Activated CD8-positive, alpha-beta T cell treated with anti-CD3 and anti-CD28 coated beads, Interleukin-2, amount 10 ng/mL, durations not matched to agents 7 days and 5 days (primary cell): ENCODE data around the gene ANK2. TPM values are rescaled to one million over a fixed set of nuclear protein-coding genes. Genes with fewer than 3 reads are reported as not detected.
"Not testable (repeated sequence)": the region's sequence is repeated elsewhere in the genome, so short reads cannot be mapped to it uniquely, and the experiment has no call there.

ENCODE experiments used
- ATAC-seq: fragments of 150-1000 bp; cut with Tn5 transposase; one replicate; pipeline ENCODE4 v1.10.0; 2021; ENCODE audit warnings: moderate library complexity
- CTCF ChIA-PET: fragments of 350-600 bp; sonication (Branson Sonifier 250); formaldehyde crosslinking; loops from one replicate; lab custom pipeline; 2021; ENCODE audit warnings: antibody characterized with exemption; lab: Charles Lee
- POLR2A ChIA-PET: fragments of 350-600 bp; sonication (Branson Sonifier 250); formaldehyde crosslinking; loops from one replicate; lab custom pipeline; 2021; ENCODE audit warnings: antibody characterized with exemption; lab: Charles Lee
- DNase-seq: peaks from one replicate; pipeline ENCODE4 v3.0.0-alpha.2; 2020
- H3K27ac Mint-ChIP-seq: one replicate; pipeline ENCODE4 v1.8.0; 2021; ENCODE audit warnings: mild to moderate bottlenecking, mixed read lengths
- H3K27me3 Mint-ChIP-seq: one replicate; pipeline ENCODE4 v1.8.0; 2021; ENCODE audit warnings: low read depth, mixed read lengths
- H3K36me3 Mint-ChIP-seq: one replicate; pipeline ENCODE4 v1.8.0; 2021; ENCODE audit warnings: low read depth, mixed read lengths
- H3K4me1 Mint-ChIP-seq: one replicate; pipeline ENCODE4 v1.8.0; 2021; ENCODE audit warnings: low read depth, mixed read lengths
- H3K4me3 Mint-ChIP-seq: one replicate; pipeline ENCODE4 v1.8.0; 2021; ENCODE audit warnings: mild to moderate bottlenecking, mixed read lengths
- H3K9me3 Mint-ChIP-seq: one replicate; pipeline ENCODE4 v1.8.0; 2022; ENCODE audit warnings: mixed read lengths; ENCODE audit not compliant: insufficient read depth
- total RNA-seq, 2 experiments: library from RNA; stranded (reverse); gene quantifications; one replicate each; pipeline ENCODE4 v1.2.3, GENCODE V29; 2021

ANK2 gene
- total RNA-seq, 2 experiments from 2014 or later, result 0.47 to 1.5 TPM

DNA sequence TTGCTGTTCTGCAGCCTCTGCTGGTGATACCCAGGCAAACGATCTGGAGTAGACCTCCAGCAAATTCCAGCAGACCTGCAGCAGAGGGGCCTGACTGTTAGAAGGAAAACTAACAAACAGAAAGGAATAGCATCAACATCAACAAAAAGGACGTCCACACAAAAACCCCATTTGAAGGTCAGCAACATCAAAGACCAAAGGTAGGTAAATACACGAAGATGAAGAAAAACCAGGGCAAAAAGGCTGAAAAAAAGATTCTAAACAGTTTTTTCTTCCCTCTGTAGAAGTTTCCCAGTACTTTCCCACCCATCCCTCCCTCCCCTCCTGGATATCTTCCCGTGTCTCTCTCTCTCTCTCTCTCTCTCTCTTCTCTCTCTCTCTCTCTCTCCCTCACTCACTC is 136.8 kb downstream of the ANK2 start:
- CTCF ChIA-PET, DNase-seq, H3K4me1 Mint-ChIP-seq, H3K27ac Mint-ChIP-seq, H3K27me3 Mint-ChIP-seq, POLR2A ChIA-PET, H3K9me3 Mint-ChIP-seq, ATAC-seq, H3K4me3 Mint-ChIP-seq, H3K36me3 Mint-ChIP-seq: not testable (repeated sequence)

DNA sequence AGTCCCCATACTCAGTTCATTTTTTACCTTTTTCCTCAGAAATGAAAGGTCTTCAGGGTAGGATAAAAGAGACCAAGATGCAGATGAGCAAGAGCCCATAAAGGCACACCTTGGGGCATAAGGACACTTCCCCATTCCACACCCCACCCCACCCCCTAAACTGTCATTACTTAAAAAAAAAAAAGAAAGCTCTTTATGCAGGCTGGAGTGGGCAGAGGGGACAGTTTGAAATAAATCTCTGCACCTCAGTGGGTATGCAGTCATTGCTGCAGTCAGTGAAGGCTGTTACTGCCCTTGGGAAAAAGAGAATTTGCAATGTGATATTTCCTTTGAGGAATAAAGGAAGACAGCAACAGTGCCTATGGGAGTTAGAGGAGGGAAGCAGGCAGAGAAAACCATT is 137.5 kb downstream of the ANK2 start:
- ChIA-PET POLR2A (no interaction called here), CTCF (no interaction called here)
- H3K9me3 Mint-ChIP-seq, result no peaks in the 10 kb centered on the region
- no peaks in the 10 kb centered on the region for H3K36me3 Mint-ChIP-seq
- H3K27ac Mint-ChIP-seq, result no peak overlapping the region
- no peak for ATAC-seq
- H3K4me1 Mint-ChIP-seq, result no peaks in the 10 kb centered on the region
- no peak overlapping the region for H3K4me3 Mint-ChIP-seq
- no peak for DNase-seq
- H3K27me3 Mint-ChIP-seq, result no peaks in the 10 kb centered on the region

DNA sequence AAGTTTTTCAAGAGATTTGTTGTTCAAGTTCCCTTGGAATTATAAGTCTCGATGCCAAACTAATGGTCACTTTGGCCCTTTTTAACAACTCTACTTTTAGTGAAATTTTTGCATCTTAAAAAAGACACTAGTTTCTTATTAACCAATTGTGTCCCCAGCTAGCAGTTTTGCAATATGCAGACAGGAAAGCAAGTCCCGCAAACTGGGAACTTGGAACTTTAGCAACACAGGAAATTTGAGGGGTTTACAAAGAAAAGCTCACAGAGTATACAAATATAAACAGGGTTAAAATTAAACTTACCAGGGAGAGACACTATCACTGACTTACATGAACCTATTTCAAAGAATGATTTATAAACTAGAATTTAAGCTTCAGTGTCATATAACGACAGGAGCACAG is 137.9 kb downstream of the ANK2 start:
- ATAC-seq, result no peak
- Mint-ChIP-seq H3K27ac (no peak overlapping the region), H3K36me3 (no peaks in the 10 kb centered on the region), H3K27me3 (no peaks in the 10 kb centered on the region), H3K4me1 (no peaks in the 10 kb centered on the region), H3K4me3 (no peak overlapping the region), H3K9me3 (no peaks in the 10 kb centered on the region)
- DNase-seq, result no peak
- CTCF ChIA-PET, result no interaction called here
- POLR2A ChIA-PET, result no interaction called here

DNA sequence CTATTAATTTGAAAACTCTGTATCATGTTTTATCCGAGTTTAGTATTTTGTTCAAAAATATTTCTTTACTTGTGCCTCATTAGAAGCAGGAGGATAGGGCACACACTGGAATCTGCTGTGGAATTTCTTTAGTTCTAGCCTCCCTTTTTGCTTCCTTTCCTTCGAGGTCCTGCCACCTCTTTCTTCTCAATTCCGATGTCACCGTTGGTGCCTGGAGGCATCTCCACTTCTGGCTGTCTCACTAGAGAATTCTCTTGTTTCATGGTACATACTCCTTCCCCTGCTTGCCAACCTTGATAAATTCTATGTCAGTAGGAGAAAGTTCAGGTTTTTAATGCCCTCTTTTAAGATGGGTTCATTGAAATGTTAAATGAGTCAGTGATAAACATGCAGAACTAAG is 140.1 kb downstream of the ANK2 start:
- no peak for DNase-seq
- no peak overlapping the region for H3K27ac Mint-ChIP-seq
- no peak overlapping the region for H3K4me3 Mint-ChIP-seq
- ChIA-PET POLR2A (no interaction called here), CTCF (no interaction called here)
- H3K9me3 Mint-ChIP-seq, result no peaks in the 10 kb centered on the region
- H3K36me3 Mint-ChIP-seq, result no peaks in the 10 kb centered on the region
- ATAC-seq, result no peak
- H3K27me3 Mint-ChIP-seq, result no peaks in the 10 kb centered on the region
- no peaks in the 10 kb centered on the region for H3K4me1 Mint-ChIP-seq

DNA sequence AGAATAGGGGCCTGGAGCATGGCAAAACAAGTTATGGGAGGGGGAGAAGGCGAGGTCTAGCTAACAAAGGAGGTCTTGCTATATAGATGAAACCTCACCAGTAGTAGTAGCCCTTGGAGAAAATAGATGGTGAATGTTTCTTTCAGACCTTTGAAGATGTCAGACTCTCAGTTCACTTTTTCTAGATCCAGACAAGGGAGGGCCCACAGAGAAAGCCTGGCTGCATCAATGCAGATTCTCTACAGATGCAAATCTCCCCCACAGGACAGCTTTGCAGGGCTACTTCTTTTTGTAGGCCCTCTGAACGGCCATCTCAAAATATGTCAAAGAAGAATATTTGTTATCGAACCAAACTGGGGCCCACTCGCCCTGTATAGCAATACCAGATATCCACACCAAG is 159.7 kb downstream of the ANK2 start:
- ChIA-PET POLR2A (no interaction called here), CTCF (no interaction called here)
- Mint-ChIP-seq H3K27me3 (no peaks in the 10 kb centered on the region), H3K4me3 (no peak overlapping the region), H3K4me1 (no peaks in the 10 kb centered on the region), H3K9me3 (no peaks in the 10 kb centered on the region), H3K27ac (no peak overlapping the region), H3K36me3 (no peaks in the 10 kb centered on the region)
- DNase-seq, result no peak
- ATAC-seq, result no peak

DNA sequence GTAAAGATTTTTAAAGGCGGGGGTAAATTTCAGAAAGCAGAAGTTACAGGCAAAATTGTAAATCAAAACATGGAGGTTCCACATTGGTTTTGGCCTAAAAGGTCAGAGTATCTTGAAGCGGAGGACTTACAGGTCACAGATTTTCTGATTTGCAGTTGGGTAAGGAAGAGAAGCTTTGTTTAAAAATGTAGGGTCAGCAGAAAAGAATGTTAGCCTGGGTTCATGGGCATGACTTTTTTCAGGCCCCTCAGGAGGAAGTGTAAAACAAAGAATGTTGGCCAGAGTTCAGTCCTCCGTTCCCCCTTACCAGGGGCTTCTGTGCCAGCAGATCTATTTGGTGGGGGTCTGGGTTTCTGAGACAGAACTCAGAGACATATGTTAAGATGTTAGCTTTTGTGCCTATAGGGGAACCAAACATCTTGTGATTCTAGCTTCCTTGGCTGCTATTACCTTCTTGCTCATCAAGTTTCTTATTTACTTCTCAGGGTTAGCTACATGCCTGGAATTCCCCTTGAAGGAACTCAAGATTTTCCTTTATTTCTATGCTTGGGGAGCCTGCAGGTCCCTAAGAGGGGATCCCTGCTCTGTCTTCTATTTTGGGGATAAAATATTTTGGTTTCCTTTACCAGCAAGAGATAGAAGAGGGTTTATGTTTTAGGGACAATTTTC is 160.3 kb downstream of the ANK2 start:
- Mint-ChIP-seq H3K4me3 (no peak overlapping the region), H3K4me1 (no peaks in the 10 kb centered on the region), H3K27me3 (no peaks in the 10 kb centered on the region), H3K36me3 (no peaks in the 10 kb centered on the region), H3K27ac (no peak overlapping the region), H3K9me3 (no peaks in the 10 kb centered on the region)
- DNase-seq (no peak), ATAC-seq (no peak)
- POLR2A ChIA-PET, result no interaction called here
- CTCF ChIA-PET, result no interaction called here

DNA sequence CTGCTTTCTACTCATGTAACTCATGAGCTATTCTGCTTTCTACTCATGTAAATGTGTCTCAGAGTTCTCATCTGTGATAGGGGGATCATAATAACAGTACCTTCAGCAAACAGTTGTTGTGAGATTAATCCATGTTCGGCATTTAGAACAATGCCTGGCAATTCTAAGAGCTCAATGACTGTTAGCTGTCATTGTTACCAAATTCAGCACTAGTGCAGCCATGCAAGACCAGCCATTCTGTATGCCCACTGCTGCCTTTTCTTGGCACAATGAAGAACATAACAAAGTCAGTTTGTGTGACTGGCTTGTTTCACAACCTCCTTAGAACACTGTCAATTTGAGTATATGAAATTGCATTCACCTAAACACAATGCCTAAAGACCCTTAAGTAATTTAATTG is 163.2 kb downstream of the ANK2 start:
- no peaks in the 10 kb centered on the region for H3K4me1 Mint-ChIP-seq
- H3K9me3 Mint-ChIP-seq, result no peaks in the 10 kb centered on the region
- ChIA-PET POLR2A (no interaction called here), CTCF (no interaction called here)
- no peaks in the 10 kb centered on the region for H3K27me3 Mint-ChIP-seq
- no peak for ATAC-seq
- no peak overlapping the region for H3K4me3 Mint-ChIP-seq
- DNase-seq, result no peak
- no peak overlapping the region for H3K27ac Mint-ChIP-seq
- H3K36me3 Mint-ChIP-seq, result no peaks in the 10 kb centered on the region

DNA sequence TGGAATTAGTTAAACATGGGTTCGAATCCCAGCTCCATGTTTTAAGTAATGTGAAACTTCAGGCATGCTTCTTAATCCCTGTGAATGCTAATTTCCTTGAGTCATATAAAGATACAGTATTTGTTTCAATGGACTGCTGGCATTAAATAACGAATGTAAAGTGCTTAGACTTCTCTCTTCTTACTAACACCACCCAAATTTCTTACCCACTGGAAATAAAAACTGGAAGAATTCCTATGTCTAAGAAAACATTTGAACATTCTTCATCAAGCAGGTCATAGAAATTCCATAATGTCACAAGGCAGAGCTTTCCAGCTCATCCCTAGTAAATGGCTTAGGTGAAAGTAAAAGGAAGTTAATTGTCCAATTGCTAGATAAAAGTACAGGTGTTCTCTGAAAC is 172.5 kb downstream of the ANK2 start:
- ChIA-PET POLR2A (no interaction called here), CTCF (no interaction called here)
- H3K27ac Mint-ChIP-seq, result no peak overlapping the region
- no peak for ATAC-seq
- no peak for DNase-seq
- H3K4me3 Mint-ChIP-seq, result no peak overlapping the region
- H3K4me1 Mint-ChIP-seq, result no peaks in the 10 kb centered on the region
- H3K27me3 Mint-ChIP-seq, result no peaks in the 10 kb centered on the region
- no peaks in the 10 kb centered on the region for H3K9me3 Mint-ChIP-seq
- H3K36me3 Mint-ChIP-seq, result no peaks in the 10 kb centered on the region

DNA sequence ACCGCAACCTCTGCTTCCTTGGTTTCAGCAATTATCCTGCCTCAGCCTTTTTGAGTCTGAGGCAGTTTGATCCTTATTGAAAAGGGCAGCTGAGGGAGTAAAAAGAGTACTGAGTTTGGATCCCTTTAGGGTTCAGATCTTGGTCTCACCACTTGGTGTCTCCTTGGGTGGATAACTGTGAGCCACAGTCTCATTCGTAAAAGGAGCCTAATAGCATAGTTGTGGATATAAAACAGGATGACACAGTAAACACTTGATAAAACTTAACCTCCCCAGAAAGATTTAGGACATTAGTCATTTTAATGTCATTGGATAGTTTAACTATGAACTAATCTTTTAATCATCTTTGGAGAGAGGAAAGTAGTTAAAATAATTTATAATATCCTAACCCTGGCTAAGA is 173.0 kb downstream of the ANK2 start:
- Mint-ChIP-seq H3K9me3 (no peaks in the 10 kb centered on the region), H3K27me3 (no peaks in the 10 kb centered on the region), H3K27ac (no peak overlapping the region), H3K36me3 (no peaks in the 10 kb centered on the region), H3K4me1 (no peaks in the 10 kb centered on the region), H3K4me3 (no peak overlapping the region)
- ChIA-PET POLR2A (no interaction called here), CTCF (no interaction called here)
- ATAC-seq (no peak), DNase-seq (no peak)

DNA sequence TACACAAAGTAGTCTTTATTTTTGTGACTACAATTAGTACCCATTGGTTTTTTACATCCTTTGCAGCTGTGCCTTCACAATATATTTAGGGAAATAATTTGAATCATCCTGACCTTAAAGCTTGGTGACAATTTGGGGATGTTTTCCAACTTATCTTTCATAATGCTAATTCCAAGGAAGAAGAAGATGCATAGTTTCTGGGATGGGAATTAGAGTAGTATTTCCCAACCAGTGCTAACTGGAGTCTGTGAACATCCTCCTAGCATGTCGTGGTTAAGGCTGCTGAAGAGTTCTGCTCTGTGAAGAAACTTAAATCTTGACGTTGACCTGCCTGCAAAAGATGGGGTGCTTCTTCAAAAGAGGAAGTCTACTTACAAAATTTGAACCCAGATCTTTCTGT is 173.5 kb downstream of the ANK2 start:
- Mint-ChIP-seq H3K27me3 (no peaks in the 10 kb centered on the region), H3K4me1 (no peaks in the 10 kb centered on the region), H3K27ac (no peak overlapping the region), H3K9me3 (no peaks in the 10 kb centered on the region), H3K4me3 (no peak overlapping the region), H3K36me3 (no peaks in the 10 kb centered on the region)
- no peak for DNase-seq
- ChIA-PET CTCF (no interaction called here), POLR2A (no interaction called here)
- ATAC-seq, result no peak

DNA sequence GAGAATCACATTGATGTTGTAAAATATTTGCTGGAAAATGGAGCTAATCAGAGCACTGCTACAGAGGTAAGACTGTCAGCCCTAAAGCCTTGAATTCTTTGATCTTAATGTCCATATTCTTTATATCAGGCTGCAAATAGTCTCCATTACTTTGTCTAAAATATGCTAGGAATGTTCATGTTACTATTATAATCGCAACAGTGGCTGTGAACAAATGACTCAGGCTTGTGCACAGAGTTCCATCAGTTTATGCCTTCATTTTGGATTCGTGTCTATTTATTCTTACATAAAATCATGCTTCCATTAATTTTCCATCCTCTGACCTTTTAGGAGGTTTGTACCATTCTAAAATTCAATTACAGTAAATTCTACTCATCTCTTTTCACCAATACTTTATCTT is 182.7 kb downstream of the ANK2 start:
- ATAC-seq, result no peak
- ChIA-PET POLR2A (no interaction called here), CTCF (no interaction called here)
- no peaks in the 10 kb centered on the region for H3K9me3 Mint-ChIP-seq
- H3K4me1 Mint-ChIP-seq, result no peaks in the 10 kb centered on the region
- H3K4me3 Mint-ChIP-seq, result no peak overlapping the region
- no peak for DNase-seq
- H3K27me3 Mint-ChIP-seq, result no peaks in the 10 kb centered on the region
- no peak overlapping the region for H3K27ac Mint-ChIP-seq
- H3K36me3 Mint-ChIP-seq, result no peaks in the 10 kb centered on the region

DNA sequence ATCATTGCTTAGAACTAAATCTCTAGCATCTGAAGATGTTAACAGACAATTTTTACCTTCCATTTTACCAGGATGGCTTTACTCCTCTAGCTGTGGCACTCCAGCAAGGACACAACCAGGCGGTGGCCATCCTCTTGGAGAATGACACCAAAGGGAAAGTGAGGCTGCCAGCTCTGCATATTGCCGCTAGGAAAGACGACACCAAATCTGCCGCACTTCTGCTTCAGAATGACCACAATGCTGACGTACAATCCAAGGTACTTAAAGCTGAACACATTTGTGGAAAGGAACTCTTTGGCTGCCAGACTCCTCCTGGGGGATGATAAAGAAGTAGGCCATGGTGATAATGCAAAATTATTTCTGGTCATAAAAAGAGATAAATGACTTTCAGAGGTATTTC is 187.5 kb downstream of the ANK2 start:
- Mint-ChIP-seq H3K4me3 (no peak overlapping the region), H3K36me3 (no peaks in the 10 kb centered on the region), H3K27ac (no peak overlapping the region), H3K9me3 (no peaks in the 10 kb centered on the region), H3K4me1 (no peaks in the 10 kb centered on the region), H3K27me3 (peaks cover 2% of the 10 kb centered on the region)
- POLR2A ChIA-PET, result no interaction called here
- DNase-seq (no peak), ATAC-seq (no peak)
- CTCF ChIA-PET, result no interaction called here

DNA sequence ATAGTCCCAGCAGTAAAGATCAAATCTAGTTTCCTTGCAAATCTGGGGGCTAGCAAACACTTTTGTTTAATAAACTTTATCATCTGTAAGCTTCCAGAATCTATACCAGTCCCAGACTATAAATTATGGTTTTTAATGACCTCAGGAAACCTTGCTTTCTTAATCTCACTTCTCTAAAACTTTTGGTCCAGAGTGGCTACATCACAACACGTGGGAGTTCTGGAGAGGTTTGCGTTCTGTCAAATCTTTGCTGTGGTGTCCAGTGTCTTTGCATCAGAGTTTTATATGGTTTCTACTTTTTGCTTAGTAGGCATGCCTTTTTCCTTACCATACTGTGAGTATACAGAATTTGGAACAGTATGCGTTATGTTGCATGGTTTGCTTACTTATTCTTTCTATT is 193.9 kb downstream of the ANK2 start:
- Mint-ChIP-seq H3K27me3 (peaks cover 5% of the 10 kb centered on the region), H3K4me3 (no peak overlapping the region), H3K27ac (no peak overlapping the region), H3K9me3 (no peaks in the 10 kb centered on the region), H3K4me1 (no peaks in the 10 kb centered on the region), H3K36me3 (no peaks in the 10 kb centered on the region)
- ChIA-PET CTCF (no interaction called here), POLR2A (no interaction called here)
- ATAC-seq, result no peak
- DNase-seq, result no peak
